HG02588 (cell line): ENCODE results near the gene SRP14.
"Not testable (repeated sequence)": the region's sequence is repeated elsewhere in the genome, so short reads cannot be mapped to it uniquely, and the experiment has no call there.

ENCODE experiments used
- ATAC-seq: cut with Tn5 transposase; IDR thresholded peaks from one replicate; pipeline ENCODE4 v1.9.1; 2021; ENCODE audit warnings: mild to moderate bottlenecking, moderate library complexity; ENCODE audit not compliant: unreplicated experiment

SRP14 gene

DNA sequence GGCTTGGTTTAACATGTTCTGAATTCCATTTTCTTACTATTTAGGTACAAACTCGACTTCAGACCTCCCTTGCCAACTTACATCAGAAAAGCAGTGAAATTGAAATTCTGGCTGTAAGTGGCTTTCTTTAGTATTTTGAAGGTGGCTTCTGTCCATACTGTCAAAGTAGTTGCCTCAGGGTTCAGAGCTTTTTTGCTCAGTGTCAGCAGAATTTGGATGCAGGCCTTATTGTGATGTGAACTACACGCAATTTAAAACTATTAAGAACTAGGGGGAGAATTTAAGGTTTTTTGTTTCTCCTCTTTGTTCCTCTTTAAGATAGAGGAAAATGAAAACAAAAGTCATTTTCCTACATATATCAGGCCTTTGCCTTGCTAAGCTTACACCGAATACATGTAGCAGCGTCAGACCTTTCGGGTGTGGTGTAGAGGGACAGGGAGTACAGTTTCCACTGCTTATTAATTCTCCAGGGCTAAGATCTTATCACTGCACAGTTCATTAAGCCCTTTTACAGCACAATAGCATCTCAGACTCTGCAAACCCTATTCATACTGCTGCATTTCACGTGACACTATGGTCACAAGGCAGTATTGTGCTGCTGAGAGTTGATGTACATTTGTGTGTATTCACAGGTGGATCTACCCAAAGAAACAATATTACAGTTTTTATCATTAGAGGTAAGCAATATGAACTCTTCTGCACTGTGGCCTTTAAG, 6.7 kb downstream of the SRP14 start:
- ATAC-seq: no peak

DNA sequence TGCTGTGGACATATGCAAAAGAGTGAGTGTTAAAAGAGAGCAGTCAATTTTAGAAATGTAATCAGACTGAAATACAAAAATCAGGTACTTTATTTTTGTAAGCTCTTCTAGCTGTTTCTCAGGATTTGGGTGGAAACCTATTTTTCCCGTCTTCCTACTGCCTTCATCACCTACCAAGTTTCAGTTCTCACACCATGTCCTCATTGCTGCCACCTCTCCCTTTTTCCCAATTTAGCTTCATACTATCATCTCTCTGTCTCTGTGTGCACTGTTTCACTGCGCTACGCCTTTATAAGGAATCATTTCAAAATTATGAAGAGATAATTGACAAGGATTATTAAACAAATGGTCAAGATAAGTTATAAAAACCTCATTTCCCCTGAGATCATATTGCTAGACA, 7.7 kb downstream of the SRP14 start:
- ATAC-seq: no peak

DNA sequence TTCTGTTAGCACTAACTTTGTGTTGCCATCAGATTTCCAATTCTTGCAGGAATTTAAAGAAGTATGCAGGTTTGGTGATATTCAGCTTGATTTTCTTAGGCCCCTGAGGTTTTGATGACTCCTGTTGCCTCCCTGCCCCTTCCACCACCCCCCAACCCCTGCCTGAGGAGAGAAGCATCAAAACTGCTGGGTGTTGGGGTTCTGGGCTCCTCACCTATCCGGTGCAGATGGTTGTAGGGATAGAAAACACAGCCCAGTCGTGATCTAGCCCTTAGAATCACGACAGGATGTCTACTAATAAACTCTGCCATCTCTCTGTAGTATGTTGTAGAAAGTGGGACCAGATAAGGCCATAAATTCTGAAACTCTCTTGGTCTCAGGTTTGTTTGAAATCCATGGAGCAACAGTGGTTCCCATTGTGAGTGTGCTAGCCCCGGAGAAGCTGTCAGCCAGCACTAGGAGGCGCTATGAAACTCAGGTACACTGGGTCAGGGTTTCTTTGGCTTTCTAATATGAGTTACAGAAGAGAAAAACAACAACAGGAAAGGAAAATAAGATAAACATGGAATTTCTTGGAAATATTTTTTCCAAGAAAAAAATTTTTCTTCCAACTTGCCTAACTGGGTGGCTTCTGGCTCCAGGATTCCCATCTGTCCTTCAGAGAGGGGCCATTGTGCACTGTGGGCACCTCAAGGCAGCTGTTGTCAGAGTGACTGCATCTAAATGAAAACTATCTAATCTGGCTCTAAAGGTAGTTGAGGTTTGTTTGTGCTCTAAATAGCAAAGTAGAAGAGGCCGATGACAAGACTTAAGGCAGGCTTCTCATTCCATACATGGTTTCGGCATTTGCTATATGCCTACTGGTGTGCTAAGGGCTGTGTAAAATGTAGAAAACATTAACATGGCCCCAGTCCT, 8.7 kb downstream of the SRP14 start:
- ATAC-seq: no peak

- no peak for ATAC-seq
These were observed 10.1 kb downstream of the SRP14 start for GRCh38 chr15:40028853-40029252.

GRCh38 chr15:40028193-40028592, 10.8 kb downstream of the SRP14 start:
- no peak for ATAC-seq

DNA sequence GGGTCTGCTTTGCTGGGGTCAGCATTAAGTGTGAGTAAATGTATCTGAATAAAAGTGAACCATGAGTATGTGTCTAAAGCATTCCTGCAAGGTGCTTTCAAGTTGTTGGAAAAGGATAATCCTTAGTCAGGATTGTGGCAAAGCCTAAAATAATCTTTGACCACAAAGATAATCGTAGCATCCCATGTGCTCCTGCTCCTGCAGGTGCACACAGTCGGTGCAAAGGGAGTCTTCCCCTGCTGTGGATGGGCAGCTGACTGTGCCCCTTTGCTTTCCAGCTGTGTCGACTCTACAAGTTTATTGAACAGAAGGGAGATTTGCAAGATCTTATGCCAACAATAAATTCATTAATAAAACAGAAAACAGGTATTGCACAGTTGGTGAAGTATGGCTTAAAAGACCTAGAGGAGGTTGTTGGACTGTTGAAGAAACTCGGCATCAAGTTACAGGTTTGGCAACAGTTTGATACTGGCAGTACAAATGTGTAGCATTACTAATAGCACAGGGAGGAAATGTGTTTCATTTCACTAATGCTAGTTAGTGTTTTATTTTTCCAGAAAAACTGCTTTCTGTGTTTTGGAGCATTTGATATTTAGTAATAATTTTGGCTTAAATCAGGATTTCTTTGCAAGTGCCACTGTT, 22.6 kb downstream of the SRP14 start:
- no peak for ATAC-seq

DNA sequence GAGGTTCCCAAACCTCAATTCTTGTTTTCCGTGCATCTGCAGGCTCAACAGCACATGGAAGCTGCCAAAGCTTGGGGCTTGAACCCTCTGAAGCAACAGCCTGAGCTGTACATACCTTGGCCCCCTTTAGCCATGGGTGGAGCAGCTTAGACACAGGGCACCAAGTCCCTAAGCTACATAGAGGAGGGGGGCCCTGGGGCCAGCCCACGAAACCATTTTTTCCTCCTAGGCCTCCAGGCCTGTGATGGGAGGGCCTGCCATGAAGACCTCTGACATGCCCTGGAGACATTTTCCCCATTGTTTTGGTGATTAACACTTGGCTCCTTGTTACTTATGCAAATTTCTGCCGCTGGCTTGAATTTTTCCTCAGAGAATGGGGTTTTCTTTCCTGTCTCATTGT, 24.6 kb downstream of the SRP14 start:
- ATAC-seq: no peak

DNA sequence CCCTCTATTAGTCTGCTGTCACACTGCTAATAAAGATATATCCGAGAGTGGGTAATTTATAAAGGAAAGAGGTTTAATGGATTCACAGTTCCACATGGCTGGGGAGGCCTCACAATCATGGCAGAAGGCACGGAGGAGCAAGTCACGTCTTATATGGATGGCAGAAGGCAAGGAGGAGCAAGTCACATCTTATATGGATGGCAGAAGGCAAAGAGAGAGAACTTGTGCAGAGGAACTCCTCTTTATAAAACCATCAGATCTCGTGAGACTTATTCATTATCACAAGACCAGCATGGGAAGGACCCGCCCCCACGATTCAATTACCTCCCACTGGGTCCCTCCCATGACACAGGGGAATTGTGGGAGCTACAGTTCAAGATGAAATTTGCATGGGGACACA, 25.6 kb downstream of the SRP14 start:
- not testable (repeated sequence) for ATAC-seq

DNA sequence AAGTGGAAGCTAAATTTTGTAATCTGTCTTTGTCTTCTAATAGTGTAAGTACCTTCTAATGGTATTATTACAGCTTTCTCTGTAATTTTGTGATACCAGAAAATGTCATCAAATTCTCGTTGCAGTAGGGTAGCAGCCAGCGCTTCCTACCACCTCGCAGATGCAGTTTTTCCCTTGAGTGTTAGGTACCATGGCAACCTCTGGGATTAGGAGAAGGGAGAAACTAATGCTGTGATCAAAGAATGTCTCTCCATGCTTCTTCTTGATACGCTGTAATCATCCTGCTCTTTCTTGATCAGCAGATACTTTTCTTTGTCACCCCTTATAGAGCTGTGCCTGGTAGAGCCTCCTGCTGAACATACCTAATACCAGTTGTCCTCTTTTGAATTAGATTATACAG, 27.7 kb downstream of the SRP14 start:
- ATAC-seq: no peak

- ATAC-seq: no peak
These were observed 28.3 kb downstream of the SRP14 start for GRCh38 chr15:40010686-40011085.

- ATAC-seq: no peak
These were observed 30.8 kb downstream of the SRP14 start for GRCh38 chr15:40008061-40008765.

- ATAC-seq: no peak
These were observed 32.3 kb downstream of the SRP14 start for GRCh38 chr15:40006646-40007045.

- no peak for ATAC-seq
These were observed 33.0 kb downstream of the SRP14 start for GRCh38 chr15:40006003-40006402.

DNA sequence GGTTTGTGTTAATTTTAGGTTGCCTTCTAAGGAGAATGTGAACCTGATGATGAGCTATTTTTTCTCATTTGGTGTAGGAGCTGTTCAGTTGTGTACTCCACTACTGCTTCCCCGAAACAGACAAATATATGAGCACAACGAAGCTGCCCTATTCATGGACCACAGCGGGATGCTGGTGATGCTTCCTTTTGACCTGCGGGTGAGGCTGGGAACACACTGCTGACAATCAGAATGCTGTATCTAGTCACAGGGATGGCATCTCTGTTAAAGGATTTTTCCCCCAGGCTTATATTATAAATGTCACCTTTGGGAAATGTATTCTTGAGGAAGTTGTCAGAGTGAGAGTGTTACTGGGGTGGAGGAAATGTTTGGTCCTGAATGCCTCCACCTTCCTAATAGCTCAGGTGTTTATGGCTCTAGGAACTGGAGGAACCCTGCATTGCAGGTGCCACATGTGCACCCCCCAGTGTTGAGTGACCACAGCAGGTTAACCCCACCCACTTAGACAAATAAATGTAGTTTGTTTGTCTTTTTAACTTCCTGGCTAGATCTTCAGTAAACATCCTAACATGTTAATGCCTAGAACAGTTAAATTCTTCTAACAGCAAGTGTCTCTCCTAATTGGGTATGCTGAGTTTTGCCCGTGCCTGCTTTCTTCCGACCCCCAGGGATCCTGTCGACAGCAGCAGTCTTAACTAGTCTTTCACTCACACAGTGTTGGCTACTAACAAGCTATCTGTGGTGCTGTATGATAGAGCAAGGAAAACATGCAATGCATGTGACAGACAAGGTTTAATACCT, 35.7 kb downstream of the SRP14 start:
- no peak for ATAC-seq

DNA sequence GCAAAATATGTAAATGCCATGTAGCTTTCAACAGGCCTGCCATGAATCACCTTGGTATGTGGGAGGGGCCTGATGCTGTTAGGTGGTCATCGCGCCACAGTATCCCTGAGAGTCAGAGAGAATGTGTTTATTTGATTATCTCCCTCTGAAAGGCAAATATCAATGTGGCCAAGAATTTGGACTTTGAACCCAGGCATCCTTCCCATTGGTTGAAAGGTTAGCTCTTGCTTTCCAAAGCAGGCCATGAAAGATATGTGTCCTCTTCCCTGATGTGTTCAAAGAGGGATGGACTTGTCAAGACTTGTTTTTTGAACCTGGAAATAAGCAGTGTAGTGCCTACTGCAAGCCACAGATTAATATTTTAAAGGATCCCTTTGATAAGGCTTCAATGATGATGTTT, 36.7 kb downstream of the SRP14 start:
- ATAC-seq: no peak

- no peak for ATAC-seq
These were observed 39.3 kb downstream of the SRP14 start for GRCh38 chr15:39999538-40000200.

DNA sequence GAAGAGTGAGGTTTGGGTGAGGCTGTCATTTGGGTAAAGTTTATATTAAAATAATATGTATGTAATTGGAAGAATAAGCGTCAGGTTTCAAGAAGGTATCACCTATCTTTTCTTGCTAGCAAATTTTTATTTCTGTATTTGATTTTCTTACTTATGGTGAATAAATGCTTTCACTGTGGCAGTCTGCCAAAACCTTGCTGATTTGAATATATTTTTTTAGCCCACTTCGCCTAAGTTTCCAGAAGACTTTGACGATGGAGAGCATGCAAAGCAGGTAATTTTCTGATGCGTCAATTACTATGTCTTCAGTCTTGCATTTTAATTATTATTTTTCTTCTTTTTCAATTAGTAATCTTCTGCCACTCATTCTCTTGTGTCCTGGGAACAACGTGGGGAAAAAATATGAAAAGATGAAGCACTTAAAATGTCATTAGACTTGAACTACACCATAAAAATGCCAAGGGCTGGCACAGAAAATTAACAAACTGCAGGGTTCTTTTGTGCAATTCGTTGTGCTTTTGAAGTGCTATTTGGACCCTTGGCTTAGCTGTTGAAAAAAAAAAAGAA, 40.4 kb downstream of the SRP14 start:
- ATAC-seq: no peak

GRCh38 chr15:39997639-39998038, 41.3 kb downstream of the SRP14 start:
- ATAC-seq: no peak

DNA sequence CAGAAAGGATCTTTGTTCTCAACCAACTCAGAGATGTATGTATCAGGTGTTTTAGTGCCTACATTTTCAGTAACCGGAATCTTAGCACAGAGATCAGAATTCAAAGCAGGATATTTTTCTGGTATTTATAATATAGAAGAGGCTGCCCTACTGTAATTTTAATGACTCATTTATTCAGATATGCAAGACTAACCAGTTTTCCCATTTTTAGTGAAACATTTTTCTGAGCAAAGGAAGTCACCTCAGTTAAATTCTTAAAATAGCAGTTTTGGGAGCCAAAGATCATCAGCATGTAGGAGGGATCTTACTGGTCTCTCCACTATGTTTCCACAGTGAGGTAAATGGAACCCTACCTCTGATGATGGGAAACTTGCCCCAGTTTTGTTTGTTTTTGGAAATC, 42.0 kb downstream of the SRP14 start:
- ATAC-seq: no peak
